Activated CD4-positive, alpha-beta T cell treated with anti-CD3 and anti-CD28 coated beads, Interleukin-2, amount 10 ng/mL, durations not matched to agents 24 days and 14 days (primary cell): ENCODE data around the gene CALY. TPM values are rescaled to one million over a fixed set of nuclear protein-coding genes. Genes with fewer than 3 reads are reported as not detected.

Experiments used
- DNase-seq: peaks from one replicate; pipeline ENCODE4 v3.0.0; 2022
- H3K27ac Mint-ChIP-seq: one replicate; pipeline ENCODE4 v1.8.0; 2022; ENCODE audit warnings: mild to moderate bottlenecking, mixed read lengths
- H3K27me3 Mint-ChIP-seq: one replicate; pipeline ENCODE4 v1.8.0; 2022; ENCODE audit warnings: mixed read lengths
- H3K36me3 Mint-ChIP-seq: one replicate; pipeline ENCODE4 v1.8.0; 2022; ENCODE audit warnings: low read depth, mild to moderate bottlenecking, mixed read lengths
- H3K4me1 Mint-ChIP-seq: one replicate; pipeline ENCODE4 v1.8.0; 2021; ENCODE audit warnings: mixed read lengths
- H3K4me3 Mint-ChIP-seq: one replicate; pipeline ENCODE4 v1.8.0; 2022; ENCODE audit warnings: mild to moderate bottlenecking, moderate library complexity, mixed read lengths
- H3K9me3 Mint-ChIP-seq: one replicate; pipeline ENCODE4 v1.8.0; 2021; ENCODE audit warnings: mixed read lengths
- intact Hi-C: fragments of 100-400 bp; cut with micrococcal nuclease; formaldehyde crosslinking; loops from one replicate; pipeline ENCODE4 v1.15.1; 2023
- total RNA-seq: library from RNA; stranded (reverse); gene quantifications from 2 replicates; pipeline ENCODE4 v1.2.3, GENCODE V29; 2022

Gene CALY
- total RNA-seq, 1 donor from 2014 or later = not detected

- H3K4me1 Mint-ChIP-seq = peaks cover 13% of the 10 kb centered on the region
- H3K4me3 Mint-ChIP-seq = no peak overlapping the region
- peaks cover 2% of the 10 kb centered on the region for H3K27me3 Mint-ChIP-seq
- peaks cover 6% of the 10 kb centered on the region for H3K9me3 Mint-ChIP-seq
- intact Hi-C loops = no loop called here
- peaks cover 20% of the 10 kb centered on the region for H3K36me3 Mint-ChIP-seq
- no peak overlapping the region for H3K27ac Mint-ChIP-seq
- DNase-seq = no peak
Observed at GRCh38 chr10:133312016-133312768, 24.5 kb downstream of the CALY start.

DNA sequence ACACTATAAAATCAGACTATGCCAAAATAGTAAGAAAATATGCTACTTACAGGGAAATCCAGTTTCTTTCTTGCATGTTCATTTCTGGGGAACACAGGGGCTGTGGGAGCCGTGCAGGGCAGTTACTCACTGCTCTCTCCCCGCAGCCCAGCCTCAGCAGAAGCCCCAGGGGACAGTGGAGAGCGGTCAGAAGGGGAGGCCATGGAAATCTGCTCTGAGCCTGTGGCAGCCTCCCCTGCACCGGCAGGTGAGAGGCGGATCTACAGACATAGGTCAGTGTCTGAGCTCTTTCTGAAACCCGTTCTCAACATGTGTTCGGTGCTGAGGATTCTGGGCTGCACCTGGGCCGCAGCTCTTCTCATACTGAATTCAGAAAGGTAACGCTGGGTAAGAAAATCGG lies 25.1 kb downstream of the CALY start:
- intact Hi-C loops = no loop called here
- Mint-ChIP-seq H3K9me3 (peaks cover 6% of the 10 kb centered on the region), H3K27ac (no peak overlapping the region), H3K27me3 (peaks cover 2% of the 10 kb centered on the region), H3K4me1 (peaks cover 17% of the 10 kb centered on the region), H3K36me3 (peaks cover 20% of the 10 kb centered on the region), H3K4me3 (no peak overlapping the region)
- no peak for DNase-seq

DNA sequence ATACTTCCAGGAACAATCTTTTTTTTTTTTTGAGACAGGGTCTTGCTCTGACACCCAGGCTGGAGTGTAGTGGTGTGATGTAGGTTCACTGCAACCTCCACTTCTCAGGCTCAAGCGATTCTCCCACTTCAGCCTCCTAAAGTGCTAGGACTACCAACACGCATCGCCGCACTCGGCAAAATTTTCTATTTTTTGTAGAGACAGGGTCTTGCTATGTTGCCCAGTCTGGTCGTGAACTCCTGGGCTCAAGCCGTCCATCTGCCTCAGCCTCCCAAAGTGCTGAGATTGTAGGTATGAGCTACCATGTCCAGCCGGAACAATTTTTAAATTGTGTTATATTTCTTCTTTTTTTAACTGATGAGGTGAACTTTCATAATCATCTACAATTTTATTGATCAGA lies 25.9 kb downstream of the CALY start:
- Mint-ChIP-seq H3K27me3 (peaks cover 2% of the 10 kb centered on the region), H3K9me3 (no peaks in the 10 kb centered on the region), H3K4me3 (no peak overlapping the region), H3K4me1 (peaks cover 14% of the 10 kb centered on the region), H3K36me3 (peaks cover 20% of the 10 kb centered on the region), H3K27ac (no peak overlapping the region)
- DNase-seq = no peak
- intact Hi-C loops = no loop called here

- H3K27me3 Mint-ChIP-seq = peaks cover 2% of the 10 kb centered on the region
- peaks cover 16% of the 10 kb centered on the region for H3K4me1 Mint-ChIP-seq
- no peak overlapping the region for H3K4me3 Mint-ChIP-seq
- H3K9me3 Mint-ChIP-seq = no peaks in the 10 kb centered on the region
- H3K36me3 Mint-ChIP-seq = peaks cover 21% of the 10 kb centered on the region
- no peak for DNase-seq
- intact Hi-C loops = no loop called here
- no peak overlapping the region for H3K27ac Mint-ChIP-seq
Observed at GRCh38 chr10:133310399-133310755, 26.3 kb downstream of the CALY start.

- Mint-ChIP-seq H3K9me3 (no peaks in the 10 kb centered on the region), H3K36me3 (peaks cover 24% of the 10 kb centered on the region), H3K4me1 (peaks cover 18% of the 10 kb centered on the region), H3K27ac (no peak overlapping the region), H3K4me3 (peak overlapping the region; percentile 73), H3K27me3 (peaks cover 2% of the 10 kb centered on the region)
- no peak for DNase-seq
- intact Hi-C loops = loop anchor here (1.0 to 5.0 kb wide), 5 partner anchors 35 to 368 kb away; partner anchors contain the start of genes CFAP46, FUOM, MTG1 and PAOX
Observed at GRCh38 chr10:133309720-133310398, 26.8 kb downstream of the CALY start.

DNA sequence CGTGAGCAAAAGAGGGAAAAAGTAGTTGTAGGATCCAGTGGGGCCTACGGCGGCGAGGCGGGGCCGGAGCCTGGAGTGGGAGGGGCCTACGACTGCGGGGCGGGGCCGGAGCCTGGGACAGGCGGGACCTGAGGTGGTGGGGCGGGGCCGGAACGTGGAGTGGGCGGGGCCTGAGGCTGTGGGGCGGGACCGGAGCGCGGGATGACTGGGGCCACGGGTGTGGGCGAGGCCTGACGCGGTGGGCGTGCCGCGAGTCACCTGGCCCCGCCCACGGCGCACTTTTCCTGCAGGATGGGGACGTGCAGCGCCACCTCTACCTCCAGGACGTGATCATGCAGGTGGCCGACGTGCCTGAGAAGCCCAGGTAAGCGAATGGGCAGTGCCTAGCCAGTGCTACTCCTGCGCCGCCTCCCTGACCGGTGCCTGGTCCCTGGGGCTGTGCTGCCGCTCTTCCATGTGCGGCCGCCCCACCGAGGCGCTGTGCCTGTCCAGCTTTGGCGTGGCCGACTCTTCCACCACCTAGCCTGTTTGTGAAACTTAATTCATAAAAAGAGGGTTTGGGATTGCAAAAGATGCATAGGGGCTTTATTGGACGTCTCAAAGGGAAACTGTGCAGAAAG lies 27.5 kb downstream of the CALY start:
- H3K4me1 Mint-ChIP-seq = peaks cover 17% of the 10 kb centered on the region
- peak; percentile 97 for DNase-seq
- peaks cover 2% of the 10 kb centered on the region for H3K27me3 Mint-ChIP-seq
- intact Hi-C loops = loop anchor here (1.0 to 5.0 kb wide), 5 partner anchors 34 to 367 kb away; partner anchors contain the start of genes CFAP46, FUOM, MTG1 and PAOX
- H3K27ac Mint-ChIP-seq = peak overlapping the region; percentile 81
- H3K9me3 Mint-ChIP-seq = no peaks in the 10 kb centered on the region
- peak overlapping the region; percentile 73 for H3K4me3 Mint-ChIP-seq
- peaks cover 24% of the 10 kb centered on the region for H3K36me3 Mint-ChIP-seq

DNA sequence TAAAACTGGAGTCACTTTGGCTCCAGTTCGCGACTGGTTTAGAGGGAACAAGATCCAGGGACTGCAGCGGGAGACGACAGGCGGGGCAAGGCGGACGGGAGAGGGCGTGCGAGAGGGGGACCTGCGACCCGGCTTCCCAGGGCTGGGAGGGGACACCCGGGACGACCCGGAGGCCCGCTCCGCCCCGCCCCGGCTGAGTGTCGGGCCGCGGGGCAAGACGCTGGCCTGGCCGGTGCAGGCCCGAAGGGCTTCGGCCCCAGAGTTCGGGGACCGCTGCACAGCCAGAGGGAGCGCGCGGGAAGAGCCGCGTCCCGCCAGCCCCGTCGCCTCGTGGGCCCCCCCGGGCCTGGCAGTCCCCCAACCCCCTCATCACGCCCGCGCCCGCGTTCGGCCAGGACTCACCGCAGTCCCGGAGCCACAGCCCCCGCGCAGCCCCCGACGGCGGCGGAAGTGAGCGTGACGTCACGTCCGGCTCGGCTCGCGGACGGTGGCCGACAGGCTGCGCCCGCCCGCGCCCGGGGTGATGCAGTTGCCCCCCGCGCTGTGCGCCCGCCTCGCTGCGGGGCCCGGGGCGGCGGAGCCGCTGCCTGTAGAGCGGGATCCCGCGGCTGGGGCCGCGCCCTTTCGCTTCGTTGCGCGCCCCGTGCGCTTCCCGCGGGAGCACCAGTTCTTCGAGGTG lies 28.1 kb downstream of the CALY start, which contains the start of the genes TUBGCP2 and ZNF511:
Gene TUBGCP2, minus strand, starts transcription at position 452 of the 679 bp plus-strand sequence. CDS start 5,931 bp downstream, outside the sequence.
Gene ZNF511, plus strand, starts transcription at position 494 of the 679 bp plus-strand sequence. Its CDS starts 30 bp downstream, at position 524.
- peak; percentile 98 for DNase-seq
- peaks cover 24% of the 10 kb centered on the region for H3K36me3 Mint-ChIP-seq
- H3K27ac Mint-ChIP-seq = peak within 1 kb of the TSS; percentile 98
- H3K9me3 Mint-ChIP-seq = no peaks in the 10 kb centered on the region
- intact Hi-C loops = loop anchor here (1.0 to 5.0 kb wide), 5 partner anchors 33 to 366 kb away; partner anchors contain the start of genes CFAP46, FUOM, MTG1 and PAOX
- H3K4me3 Mint-ChIP-seq = peak within 1 kb of the TSS; percentile 94
- H3K4me1 Mint-ChIP-seq = peaks cover 20% of the 10 kb centered on the region
- peaks cover 2% of the 10 kb centered on the region for H3K27me3 Mint-ChIP-seq

DNA sequence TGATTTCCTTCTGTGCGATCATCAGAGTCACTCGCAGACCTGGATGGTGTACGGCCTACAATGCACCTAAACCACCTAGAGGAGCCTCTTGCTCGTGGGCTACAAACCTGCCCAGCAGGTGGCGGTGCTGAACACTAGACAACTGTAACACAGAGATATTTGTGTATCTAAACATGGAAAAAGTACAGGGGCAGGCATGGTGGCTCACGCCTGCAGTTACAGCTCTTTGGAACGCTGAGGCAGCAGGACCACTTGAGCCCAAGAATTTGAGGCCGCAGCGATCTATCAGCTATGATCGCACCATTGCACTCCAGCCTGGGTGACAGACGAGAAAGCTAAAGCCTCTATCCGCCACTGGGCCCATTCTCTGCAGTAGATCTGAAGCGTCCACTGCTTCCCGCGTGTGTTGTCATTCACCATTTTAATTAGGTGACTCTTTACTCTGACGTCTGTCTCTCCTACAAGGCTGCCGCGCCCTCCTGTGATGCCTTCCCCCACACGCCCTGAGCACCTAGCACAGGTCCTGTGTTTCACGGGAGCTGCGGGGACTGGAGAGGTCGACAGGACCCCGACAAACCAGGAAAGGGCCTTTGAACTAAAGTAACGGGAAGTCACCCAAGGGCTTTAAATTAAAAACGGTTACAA lies 28.8 kb downstream of the CALY start:
- H3K36me3 Mint-ChIP-seq = peaks cover 24% of the 10 kb centered on the region
- peaks cover 20% of the 10 kb centered on the region for H3K4me1 Mint-ChIP-seq
- peak overlapping the region; percentile 98 for H3K27ac Mint-ChIP-seq
- DNase-seq = peak; percentile 96
- intact Hi-C loops = loop anchor here (1.0 to 5.0 kb wide), 4 partner anchors 29 to 366 kb away; partner anchors contain the start of genes CFAP46 and MTG1
- peaks cover 2% of the 10 kb centered on the region for H3K27me3 Mint-ChIP-seq
- H3K4me3 Mint-ChIP-seq = peak overlapping the region; percentile 94
- no peaks in the 10 kb centered on the region for H3K9me3 Mint-ChIP-seq

- Mint-ChIP-seq H3K27me3 (peaks cover 2% of the 10 kb centered on the region), H3K4me3 (peak overlapping the region; percentile 94), H3K36me3 (peaks cover 24% of the 10 kb centered on the region), H3K9me3 (no peaks in the 10 kb centered on the region), H3K4me1 (peaks cover 20% of the 10 kb centered on the region), H3K27ac (peak overlapping the region; percentile 98)
- intact Hi-C loops = loop anchor here (1.0 to 5.0 kb wide), 4 partner anchors 28 to 365 kb away; partner anchors contain the start of genes CFAP46 and MTG1
- no peak for DNase-seq
Observed at GRCh38 chr10:133306941-133307379, 29.7 kb downstream of the CALY start.

- intact Hi-C loops = loop anchor here (5.0 kb wide), 2 partner anchors 86 to 364 kb away; partner anchors contain the start of genes CFAP46 and MTG1
- peaks cover 20% of the 10 kb centered on the region for H3K4me1 Mint-ChIP-seq
Observed at GRCh38 chr10:133306097-133306476, 30.6 kb downstream of the CALY start.

GRCh38 chr10:133303206-133303605 lies 33.5 kb downstream of the CALY start:
- Mint-ChIP-seq H3K4me1 (peaks cover 20% of the 10 kb centered on the region), H3K4me3 (no peak overlapping the region), H3K36me3 (peaks cover 33% of the 10 kb centered on the region), H3K27ac (no peak overlapping the region), H3K27me3 (peaks cover 2% of the 10 kb centered on the region), H3K9me3 (no peaks in the 10 kb centered on the region)
- DNase-seq = no peak
- intact Hi-C loops = no loop called here

More at GRCh38 chr10:133306097-133306476, 30.6 kb downstream of the CALY start:
- peaks cover 20% of the 10 kb centered on the region for H3K36me3 Mint-ChIP-seq
- H3K9me3 Mint-ChIP-seq = no peaks in the 10 kb centered on the region
- no peak overlapping the region for H3K4me3 Mint-ChIP-seq
- DNase-seq = no peak
- H3K27me3 Mint-ChIP-seq = peaks cover 2% of the 10 kb centered on the region
- H3K27ac Mint-ChIP-seq = no peak overlapping the region

DNA sequence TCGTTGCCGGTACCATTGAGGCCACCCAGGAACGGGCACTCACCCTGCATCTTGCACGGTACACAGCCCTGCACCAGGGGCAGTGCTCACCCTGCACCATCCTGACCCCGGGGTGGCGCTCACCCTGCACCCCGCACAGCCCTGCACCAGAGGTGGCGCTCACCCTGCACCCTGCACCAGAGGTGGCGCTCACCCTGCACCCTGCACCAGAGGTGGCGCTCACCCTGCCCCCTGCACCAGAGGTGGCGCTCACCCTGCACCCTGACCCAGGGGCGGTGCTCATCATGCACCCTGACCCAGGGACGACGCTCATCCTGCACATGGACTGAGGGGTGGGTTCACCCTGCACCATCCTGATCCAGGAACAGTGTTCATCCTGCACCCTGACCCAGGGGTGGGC lies 34.5 kb downstream of the CALY start:
- Mint-ChIP-seq H3K27me3 (no peaks in the 10 kb centered on the region), H3K9me3 (no peaks in the 10 kb centered on the region), H3K4me1 (peaks cover 13% of the 10 kb centered on the region), H3K4me3 (no peak overlapping the region), H3K36me3 (peaks cover 38% of the 10 kb centered on the region), H3K27ac (no peak overlapping the region)
- no peak for DNase-seq
- intact Hi-C loops = no loop called here

DNA sequence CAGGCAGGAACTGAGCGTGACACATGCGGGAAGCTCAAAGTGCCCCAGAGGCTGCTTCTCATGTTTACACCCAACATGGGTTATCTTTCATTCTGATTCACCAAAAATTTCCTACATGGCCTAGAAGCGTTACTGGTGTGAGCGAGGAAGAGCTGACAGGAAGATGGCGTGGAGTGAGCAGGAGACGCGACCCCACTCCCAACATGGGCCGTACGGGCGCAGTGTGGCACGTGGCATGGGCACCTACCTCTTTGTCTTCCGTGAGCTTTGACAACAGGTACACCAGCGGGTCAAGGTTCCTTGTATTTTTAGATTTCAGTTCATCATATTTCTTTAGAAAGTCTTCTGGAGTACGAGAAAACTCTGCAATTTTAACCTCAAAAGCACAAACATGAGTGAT lies 37.0 kb downstream of the CALY start:
- Mint-ChIP-seq H3K4me3 (no peak overlapping the region), H3K4me1 (peaks cover 5% of the 10 kb centered on the region), H3K36me3 (peaks cover 46% of the 10 kb centered on the region), H3K9me3 (no peaks in the 10 kb centered on the region), H3K27ac (no peak overlapping the region), H3K27me3 (no peaks in the 10 kb centered on the region)
- intact Hi-C loops = no loop called here
- DNase-seq = no peak
